ENCODE data around the gene UQCR11. TPM values are rescaled to one million over a fixed set of nuclear protein-coding genes. Genes with fewer than 3 reads are reported as not detected.
A peak's percentile ranks its signal among the peaks of the same experiment; 100 is the strongest.

Gene UQCR11
- total RNA-seq, 1 donor from 2014 or later, result 81.9 TPM

DNA sequence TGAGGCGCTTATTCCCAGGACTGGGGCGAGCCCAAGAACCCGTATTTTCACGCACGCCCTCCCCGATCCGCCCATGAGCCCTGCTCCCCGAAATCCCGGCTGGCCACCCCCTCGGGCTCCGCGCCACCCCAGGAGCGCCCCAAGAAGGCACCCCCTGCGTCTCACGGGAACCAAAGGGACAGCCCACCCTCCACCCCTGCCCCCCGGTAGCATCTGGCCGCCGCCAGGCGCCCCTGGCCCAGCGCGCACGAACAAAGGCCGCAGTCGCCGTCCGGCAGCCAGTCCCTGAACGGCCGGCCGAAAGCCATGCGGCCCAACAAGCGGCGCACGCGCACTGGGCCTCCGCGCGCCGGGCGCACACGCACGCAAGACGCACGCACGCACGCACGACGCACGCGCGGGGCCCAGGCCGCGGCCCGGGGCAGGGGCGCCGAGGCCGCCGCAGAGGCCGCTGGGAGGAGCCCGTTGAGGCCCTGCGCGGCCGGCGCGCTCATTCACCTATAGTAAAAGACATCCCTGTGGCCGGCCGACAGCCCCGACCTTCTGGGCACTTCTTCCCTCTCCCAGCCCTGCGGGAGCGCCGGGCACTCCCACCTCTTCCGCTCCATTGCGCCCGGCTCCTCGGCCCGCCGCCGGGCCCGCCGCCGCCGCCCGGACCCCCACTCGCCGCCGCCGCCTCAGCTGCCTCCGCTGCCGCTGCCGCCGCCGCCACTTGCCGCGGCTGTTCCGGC is 13.1 kb downstream of the UQCR11 start:
- DNase-seq (ENCODE audit: low read depth, low spot score), result peak; percentile 35

- no peak for DNase-seq (ENCODE audit: low read depth, low spot score)
These were observed 13.7 kb downstream of the UQCR11 start for GRCh38 chr19:1591421-1592023.

DNA sequence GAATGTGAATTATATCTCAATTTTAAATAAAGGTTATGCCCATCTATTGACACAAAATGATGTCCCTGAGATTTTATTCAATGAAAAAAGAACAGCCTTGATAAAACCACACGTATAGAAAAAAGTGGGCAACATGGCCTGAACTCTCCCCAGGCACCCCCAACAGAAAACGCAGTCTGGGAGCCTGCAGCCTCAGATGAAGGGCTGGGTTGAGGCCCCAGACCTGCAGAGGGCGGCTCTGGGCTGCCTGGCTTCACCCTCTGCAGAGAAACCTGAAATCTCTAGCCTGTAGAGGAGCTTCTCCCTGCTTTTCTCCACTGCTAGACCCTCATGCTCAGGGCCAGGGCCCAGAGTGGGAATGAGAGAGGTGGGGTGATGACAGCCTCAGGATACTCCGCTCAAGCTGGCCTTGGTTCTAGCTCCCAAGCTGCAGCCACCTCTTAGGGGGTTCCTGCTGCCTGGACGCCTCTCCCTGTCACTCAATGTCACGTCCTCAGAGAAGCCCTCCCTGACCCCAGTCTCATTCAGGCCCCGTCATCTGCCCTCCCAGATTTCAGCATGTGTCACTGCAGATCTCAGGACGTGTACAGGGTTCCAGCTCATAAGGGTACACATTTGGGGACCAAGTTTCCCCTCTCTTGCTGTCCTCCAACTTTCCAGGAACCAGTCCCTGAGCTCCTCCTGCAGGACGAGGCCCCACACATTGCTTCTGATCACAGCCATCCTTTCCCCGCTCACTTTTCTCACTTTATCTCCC is 14.4 kb downstream of the UQCR11 start:
- DNase-seq (ENCODE audit: low read depth, low spot score), result no peak

GRCh38 chr19:1587872-1588271 is 17.4 kb downstream of the UQCR11 start:
- no peak for DNase-seq (ENCODE audit: low read depth, low spot score)

GRCh38 chr19:1585243-1585580 is 20.1 kb downstream of the UQCR11 start:
- no peak for DNase-seq (ENCODE audit: low read depth, low spot score)

GRCh38 chr19:1584500-1585242 is 20.6 kb downstream of the UQCR11 start:
- DNase-seq (ENCODE audit: low read depth, low spot score), result no peak

GRCh38 chr19:1582201-1582600 is 23.1 kb downstream of the UQCR11 start:
- DNase-seq (ENCODE audit: low read depth, low spot score), result no peak

- DNase-seq (ENCODE audit: low read depth, low spot score), result no peak
These were observed 24.3 kb downstream of the UQCR11 start for GRCh38 chr19:1580957-1581356.

- DNase-seq (ENCODE audit: low read depth, low spot score), result no peak
These were observed 24.9 kb downstream of the UQCR11 start for GRCh38 chr19:1580382-1580781.

DNA sequence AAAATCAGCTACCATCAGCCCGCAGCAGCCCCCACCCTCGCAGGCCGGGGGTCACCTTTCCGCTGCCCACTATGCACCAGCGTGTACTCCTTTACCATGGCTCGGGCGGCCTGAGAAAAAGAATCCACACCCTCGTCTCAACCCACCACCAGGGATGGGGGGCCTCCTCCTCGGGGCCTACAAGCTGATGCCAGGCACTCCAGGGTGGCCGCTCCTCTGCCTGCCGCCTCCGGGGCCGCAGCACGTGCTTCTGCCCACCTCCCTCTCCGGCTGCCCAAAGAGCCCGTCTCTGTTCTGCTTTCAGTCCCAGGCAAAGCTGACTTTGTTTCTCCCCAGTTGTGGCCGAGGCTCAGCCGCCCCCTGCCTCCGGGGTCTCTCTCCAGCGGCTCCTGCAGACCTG is 26.0 kb downstream of the UQCR11 start:
- no peak for DNase-seq (ENCODE audit: low read depth, low spot score)

- no peak for DNase-seq (ENCODE audit: low read depth, low spot score)
These were observed 27.2 kb downstream of the UQCR11 start for GRCh38 chr19:1577929-1578618.

DNA sequence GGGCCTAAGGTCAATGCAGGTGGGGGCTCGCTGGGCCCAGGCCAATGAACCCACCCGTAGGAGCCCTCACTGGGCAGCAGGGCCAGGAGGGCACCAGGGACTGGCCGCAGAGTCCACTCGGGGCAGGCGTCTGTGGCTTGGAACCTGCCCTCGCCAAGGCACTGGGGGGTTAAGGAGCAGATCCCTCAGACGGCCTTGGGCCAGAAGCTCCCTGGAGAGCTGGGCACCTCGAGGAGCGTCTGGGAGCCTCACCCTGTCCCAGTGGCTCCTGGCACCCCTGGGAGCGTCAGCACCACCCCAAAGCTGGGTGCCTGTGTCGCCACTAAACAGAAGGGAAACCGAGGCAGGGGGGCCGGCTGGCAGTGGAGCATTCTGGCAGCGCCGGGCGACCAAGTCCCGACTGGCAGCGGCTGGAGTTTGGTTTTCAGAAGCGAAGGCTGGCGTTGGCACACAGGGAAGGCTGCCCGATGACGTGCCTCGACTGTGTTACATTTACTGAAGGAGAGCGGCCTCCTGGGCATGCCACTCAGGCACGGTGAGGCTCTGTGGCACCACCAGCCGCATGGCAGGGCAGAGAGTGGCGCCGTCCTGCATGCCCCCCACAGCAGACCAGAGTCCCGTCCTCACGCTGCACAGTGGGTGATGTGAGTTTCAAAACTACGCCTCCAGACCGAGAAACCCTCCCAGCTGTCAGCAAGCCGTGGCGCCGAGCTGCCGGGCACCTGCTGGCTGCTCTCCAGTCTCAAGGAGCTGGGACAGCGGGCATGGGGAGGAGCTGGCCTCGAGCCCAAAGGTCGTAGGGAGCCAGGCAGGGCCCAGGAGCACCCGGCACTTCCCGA is 28.0 kb downstream of the UQCR11 start:
- DNase-seq (ENCODE audit: low read depth, low spot score), result no peak

GRCh38 chr19:1576242-1577089 is 28.8 kb downstream of the UQCR11 start:
- DNase-seq (ENCODE audit: low read depth, low spot score), result no peak

DNA sequence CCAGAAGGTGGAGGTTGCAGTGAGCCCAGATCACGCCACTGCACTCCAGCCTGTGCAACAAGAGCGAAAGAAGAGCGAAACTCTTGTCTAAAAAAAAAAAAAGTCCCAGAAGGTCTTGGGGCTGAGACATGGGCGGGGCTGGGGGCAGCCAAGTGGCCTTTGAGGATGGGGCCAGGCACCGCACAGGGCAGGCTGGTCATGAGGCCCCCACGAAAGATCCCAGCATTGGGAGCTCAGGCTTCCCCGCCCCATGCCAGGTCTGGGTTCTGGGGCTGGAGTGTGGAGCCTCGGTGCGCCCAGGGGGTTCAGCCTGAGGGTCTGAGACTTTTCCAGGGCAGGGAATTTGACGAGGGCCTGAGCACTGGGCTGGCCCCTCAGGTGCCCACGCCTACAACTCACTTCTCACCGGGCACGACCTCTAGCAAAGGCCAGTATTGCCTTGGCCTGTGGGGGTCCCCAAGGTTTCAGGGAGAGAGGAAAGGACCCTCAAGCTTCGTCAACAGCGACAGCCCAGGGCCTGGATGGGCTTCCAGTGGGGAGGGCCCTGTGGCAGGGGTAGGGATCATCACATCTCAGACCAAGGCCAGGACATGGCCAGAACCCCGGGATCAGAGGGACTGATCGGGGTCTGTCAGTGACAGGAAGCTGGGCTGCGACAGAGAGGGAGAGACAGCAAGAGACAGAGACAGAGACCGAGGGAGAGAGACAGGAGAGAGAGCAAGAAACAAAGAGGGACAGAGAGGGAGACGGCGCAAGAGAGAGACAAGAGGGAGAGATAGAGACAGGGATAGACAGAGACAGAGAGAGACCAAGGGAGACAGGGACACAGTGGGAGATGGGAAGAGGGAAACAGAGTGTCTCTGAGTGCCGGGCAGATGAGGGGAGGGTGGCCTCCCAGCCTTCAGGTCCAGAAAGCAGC is 29.7 kb downstream of the UQCR11 start:
- no peak for DNase-seq (ENCODE audit: low read depth, low spot score)

- no peak for DNase-seq (ENCODE audit: low read depth, low spot score)
These were observed 30.7 kb downstream of the UQCR11 start for GRCh38 chr19:1574354-1575136.

DNA sequence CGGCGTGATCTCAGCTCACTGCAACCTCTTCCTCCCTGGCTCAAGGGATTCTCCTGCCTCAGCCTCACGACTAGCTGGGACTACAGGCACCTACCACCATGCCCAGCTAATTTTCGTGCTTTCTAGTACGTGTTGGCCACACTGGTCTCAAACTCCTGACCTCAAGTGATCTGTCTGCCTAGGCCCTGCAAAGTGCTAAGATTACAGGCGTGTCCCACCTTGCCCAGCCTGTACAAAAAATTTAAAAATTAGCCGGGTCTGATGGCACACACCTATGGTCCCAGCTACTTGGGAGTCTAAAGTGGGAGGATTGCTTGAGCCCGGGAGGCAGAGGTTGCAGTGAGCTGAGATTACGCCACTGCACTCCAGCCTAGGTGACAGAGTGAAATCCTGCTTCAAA is 32.5 kb downstream of the UQCR11 start:
- DNase-seq (ENCODE audit: low read depth, low spot score), result no peak

DNA sequence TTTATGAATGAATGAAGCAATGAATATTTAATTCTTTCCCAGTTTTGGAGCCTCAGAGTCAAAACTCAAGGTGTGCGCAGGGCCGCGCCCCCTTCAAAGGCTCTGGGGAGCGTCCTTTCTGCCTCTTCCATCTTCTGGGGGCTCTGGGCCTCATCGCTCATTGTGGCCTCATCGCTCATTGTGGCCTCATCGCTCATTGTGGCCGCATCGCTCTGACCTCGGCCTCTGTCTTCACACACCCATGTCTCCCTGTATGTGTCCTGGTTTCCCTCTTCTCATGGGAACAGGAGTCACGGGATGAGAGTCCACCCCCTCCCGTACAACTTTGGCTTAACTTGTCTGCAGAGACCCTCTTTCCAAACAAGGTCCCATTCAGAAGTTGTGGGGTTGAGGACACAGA is 33.9 kb downstream of the UQCR11 start:
- no peak for DNase-seq (ENCODE audit: low read depth, low spot score)

- DNase-seq (ENCODE audit: low read depth, low spot score), result no peak
These were observed 34.4 kb downstream of the UQCR11 start for GRCh38 chr19:1570836-1571235.

Data from pulmonary artery endothelial cell (primary cell).